NCI-H748 treated with DMSO at 0.1 percent for 48 hours (cell line): ENCODE data around the gene NFKBIA.
"Not testable (repeated sequence)": the region's sequence is repeated elsewhere in the genome, so short reads cannot be mapped to it uniquely, and the experiment has no call there.

Experiments used
- DNase-seq: peaks from one replicate; lab custom pipeline; 2025; lab: John Stamatoyannopoulos, UW

The NFKBIA gene, protein sequence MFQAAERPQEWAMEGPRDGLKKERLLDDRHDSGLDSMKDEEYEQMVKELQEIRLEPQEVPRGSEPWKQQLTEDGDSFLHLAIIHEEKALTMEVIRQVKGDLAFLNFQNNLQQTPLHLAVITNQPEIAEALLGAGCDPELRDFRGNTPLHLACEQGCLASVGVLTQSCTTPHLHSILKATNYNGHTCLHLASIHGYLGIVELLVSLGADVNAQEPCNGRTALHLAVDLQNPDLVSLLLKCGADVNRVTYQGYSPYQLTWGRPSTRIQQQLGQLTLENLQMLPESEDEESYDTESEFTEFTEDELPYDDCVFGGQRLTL

DNA sequence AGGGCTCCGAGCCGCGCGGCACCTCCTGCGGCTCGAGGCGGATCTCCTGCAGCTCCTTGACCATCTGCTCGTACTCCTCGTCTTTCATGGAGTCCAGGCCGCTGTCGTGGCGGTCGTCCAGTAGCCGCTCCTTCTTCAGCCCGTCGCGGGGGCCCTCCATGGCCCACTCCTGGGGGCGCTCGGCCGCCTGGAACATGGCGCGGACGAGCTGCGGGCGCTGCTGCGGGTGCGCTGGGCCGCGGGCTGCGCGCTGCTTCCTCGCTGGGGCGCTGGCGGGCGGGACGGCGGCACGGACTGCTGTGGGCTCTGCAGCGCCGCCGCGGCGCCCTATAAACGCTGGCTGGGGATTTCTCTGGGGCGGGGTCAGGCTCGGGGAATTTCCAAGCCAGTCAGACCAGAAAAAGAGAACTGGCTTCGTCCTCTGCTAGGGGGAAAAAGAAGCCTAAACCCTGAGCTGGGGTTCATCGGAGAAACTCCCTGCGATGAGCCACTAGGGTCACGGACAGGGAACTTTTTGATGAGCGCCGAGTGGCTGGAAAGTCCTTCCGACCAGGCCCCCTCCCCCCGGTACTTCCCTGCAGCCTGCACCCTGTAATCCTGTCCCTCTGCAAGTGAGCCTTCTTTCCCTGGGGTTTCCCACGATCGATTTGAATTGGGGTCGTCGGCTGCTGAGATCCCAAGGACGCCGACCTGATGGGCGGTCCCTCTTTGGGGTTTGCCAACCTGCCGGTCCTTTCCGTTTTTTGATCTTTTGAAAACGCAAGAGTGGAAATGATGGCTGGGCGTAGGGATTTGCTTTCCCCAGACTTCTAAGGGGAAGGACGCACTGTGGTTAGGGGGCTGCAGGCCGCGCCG is at the start of gene NFKBIA:
TSS of gene NFKBIA (minus strand) at position 301 of the 855 bp plus-strand sequence. CDS start at position 196, 105 bp downstream.
- DNase-seq = peak; percentile 81

DNA sequence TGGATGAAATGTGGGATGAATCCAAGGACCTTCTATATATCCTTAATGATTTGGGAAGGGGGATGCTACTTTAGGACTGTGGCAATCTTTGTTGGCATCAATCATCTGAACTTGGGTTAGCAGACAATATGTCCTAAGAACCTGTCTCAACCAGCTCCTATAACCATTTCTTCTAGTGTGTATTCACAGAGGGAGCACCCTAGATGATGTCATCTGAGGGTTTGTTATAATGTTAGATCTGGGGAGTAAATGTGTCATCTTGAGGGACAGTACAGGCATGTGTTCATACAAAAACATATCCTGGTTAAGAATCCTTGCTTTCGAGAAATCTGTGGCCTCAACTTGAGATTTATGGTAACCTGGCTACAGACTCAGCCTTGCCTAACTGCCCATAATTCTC is 41.9 kb upstream of the NFKBIA start:
- DNase-seq = no peak

DNA sequence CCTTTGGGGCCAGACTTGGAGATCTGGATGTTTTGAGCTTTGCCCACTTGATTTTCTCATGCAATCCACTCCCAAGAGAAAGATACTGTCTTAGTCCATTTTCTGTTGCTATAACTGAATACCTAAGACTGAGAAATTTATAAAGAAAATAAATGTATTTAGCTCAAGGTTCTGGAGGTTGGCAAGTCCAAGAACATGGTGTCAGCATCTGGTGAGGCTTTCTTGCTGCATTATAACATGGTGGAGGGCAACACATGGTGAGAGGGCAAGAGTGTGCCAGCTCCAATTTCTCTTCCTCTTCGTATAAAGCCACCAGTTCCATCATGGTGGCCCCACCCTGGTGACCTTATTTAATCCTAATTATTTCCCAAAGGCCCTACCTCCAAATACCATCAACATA is 39.6 kb upstream of the NFKBIA start:
- DNase-seq = no peak

DNA sequence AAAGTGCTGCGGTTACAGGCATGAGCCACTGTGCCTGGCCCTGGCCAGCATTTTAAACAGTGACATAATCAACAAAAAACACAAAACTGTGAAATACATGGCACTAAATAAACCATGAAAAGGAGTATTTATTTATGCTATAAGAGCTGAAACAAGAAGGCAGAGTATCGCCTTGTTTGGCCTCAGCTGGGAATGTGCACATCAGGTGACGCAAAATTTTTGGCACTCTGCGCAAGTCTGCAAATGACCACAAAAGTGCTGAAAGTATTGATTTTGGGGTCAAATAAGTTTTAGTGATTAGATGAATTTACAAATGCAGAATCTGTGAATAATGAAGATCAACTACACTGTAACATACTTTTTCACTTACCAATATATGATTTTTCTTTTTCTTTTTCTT is 36.6 kb upstream of the NFKBIA start:
- DNase-seq = no peak

DNA sequence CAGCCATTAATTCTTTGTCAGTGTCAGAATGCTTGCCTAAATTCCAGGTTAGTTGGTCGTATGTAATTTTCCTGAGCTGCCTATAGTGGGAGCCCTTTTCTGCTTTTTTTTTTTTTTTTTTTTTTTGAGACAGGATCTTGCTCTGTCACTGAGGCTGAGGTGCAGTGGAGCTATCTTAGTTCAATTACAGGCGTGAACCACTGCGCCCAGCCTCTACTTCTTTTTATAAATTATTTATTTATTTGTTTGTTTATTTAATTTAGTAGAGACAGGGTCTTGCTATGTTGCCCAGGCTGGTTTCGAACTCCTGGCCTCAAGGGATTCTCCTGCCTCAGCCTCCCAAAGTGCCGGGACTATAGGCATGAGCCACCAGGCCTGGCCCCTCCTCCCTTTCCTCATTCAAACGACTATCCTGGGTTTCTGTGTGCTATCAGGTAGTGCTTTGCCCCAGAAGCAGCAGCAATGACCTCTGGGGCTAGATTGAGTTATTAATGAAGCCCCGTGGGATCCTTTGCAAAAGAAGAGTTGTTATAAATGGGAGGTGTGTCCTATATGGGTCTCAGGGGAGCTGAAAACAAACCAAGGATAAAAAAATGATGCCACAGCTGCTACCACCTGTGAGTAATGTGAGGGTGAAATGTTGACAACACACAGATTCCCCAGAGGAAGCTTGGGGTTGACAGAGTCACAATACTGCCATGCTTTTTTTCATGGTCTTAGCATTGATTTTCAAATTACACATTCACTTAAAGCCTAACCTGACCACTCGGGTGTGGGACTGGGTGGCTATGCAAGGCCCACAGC is 34.6 kb upstream of the NFKBIA start:
- peak; percentile 4 for DNase-seq

DNA sequence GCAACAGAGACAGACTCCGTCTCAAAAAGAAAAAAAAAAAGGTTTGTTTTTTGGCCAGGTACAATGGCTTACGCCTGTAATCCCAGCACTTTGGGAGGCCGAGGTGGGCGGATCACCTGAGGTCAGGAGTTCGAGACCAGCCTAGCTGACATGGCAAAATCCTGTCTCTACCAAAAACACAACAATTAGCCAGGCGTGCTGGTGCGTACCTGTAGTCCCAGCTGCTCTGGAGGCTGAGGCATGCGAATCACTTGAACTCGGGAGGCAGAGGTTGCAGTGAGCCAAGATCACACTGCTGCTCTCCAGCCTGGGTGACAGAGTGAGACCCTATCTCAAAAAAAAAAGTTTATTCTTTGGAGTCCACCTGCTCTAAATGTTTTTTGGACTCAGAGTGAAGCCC is 33.9 kb upstream of the NFKBIA start:
- not testable (repeated sequence) for DNase-seq

DNA sequence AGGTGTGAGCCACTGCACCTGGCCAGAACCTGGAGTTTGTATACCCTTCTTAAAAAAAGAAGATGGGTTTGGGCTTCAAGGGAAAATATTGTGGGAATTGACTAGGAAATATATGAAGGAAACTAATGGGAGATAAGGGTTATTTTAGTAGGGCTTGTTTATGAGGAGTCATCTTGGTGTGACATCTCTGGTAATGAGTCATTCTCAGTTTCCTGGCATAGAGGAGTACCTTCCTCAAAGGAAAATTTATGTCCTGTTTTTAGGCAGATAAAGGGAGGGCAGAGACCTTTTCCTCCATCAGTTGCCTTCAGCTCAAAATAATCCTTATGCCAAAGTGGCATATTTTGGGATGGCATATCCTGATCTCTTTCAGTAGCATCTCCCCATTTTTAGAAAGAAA is 30.6 kb upstream of the NFKBIA start:
- no peak for DNase-seq

DNA sequence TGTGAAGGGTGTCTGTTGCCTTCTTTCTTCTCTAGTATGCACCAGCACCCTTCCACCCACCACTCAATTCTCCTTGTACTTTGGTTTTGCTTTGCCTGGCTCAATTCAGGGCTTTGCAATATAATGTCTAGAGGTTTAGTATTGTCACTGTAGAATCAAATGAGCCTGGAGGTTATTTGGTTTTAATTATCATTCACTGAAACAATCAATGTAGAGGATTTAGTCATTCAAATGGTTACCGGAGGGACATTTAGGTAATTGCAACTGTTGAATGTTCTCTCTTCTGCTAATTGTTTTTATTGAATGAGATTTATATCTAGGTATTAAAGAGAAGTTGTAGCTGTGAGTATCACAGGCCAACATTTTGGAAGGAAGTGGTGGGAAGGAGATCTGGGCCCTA is 29.3 kb upstream of the NFKBIA start:
- DNase-seq = no peak

DNA sequence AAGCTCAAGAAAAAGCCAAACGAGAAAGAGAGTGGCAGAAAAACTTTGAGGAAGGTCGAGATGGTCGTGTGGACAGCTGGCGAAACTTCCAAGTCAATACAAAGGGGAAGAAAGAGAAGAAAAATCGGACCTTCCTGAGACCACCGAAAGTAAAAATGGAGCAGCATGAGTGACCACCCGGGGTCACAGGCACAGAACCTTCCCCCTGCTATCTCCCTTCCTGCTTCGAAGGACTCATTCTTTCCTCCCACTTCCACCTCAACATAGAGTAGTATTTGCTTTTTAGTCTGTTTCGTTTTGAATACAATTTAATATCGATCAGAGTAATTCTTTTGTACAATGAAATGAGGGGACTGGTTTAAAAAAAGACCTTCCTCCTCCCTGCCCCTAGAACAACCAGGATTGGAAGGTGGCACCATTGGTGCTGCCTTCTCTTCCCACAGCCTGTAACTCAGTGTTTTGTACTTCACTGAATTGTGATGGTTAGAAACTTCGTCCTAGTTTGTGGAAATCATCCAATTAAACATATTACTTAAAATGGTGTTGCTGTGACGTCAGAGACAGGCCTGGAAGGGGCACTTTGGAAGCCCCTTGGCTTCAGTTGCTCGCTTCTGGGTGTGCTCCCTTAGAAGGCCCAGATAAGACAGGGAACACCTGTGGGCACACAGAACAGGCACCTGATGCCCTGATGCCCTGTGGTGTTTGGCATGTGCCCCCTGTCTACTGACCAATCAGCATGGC is 26.1 kb upstream of the NFKBIA start:
- DNase-seq = no peak

DNA sequence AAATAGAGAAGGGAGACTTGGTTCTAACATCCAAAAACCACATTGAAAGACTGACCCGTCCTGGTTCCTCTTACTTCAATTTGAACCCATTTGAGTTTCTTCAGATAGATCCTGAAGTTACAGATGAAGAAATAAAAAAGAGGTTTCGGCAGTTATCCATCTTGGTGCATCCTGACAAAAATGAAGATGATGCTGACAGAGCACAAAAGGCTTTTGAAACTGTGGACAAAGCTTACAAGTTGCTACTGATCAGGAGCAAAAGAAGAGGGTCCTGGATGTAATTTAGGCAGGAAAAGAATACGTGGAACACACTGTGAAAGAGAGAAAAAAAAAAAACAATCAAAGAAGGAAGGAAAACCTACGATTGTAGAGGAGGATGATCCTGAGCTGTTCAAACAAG is 25.4 kb upstream of the NFKBIA start:
- no peak for DNase-seq

DNA sequence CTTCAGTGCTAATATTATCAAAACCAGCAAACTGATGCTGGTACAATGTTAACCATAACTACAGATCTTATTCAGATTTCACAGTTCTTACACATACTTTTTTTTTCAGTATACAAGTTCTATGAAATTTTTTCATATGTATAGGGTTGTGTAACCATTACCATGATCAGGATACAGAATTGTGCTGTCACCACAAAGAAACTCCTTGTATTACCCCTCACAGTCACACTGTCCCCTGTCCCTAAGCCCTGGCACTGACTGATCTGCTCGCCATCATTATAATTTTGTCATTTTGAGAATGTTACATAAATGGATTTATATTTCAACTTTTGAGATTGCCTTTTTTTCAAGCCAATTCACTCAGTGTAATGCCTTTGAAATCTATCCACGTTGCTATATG is 21.3 kb upstream of the NFKBIA start:
- DNase-seq = no peak

DNA sequence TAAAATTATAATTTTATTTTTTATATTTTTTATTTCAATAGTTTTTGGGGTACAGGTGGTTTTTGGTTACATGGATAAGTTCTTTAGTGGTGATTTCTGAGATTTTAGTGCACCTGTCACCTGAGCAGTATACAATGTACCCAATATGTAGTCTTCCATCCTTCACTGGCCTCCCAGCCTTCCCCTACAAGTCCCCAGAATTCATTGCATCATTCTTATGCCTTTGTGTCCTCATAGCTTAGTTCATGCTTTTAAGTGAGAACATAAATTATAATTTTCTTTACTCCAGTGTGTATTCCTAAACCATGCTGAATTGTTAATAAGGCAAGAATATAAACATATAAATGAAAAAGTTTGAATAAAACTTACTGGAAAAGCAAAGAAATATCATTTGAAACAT is 19.1 kb upstream of the NFKBIA start:
- DNase-seq = no peak

DNA sequence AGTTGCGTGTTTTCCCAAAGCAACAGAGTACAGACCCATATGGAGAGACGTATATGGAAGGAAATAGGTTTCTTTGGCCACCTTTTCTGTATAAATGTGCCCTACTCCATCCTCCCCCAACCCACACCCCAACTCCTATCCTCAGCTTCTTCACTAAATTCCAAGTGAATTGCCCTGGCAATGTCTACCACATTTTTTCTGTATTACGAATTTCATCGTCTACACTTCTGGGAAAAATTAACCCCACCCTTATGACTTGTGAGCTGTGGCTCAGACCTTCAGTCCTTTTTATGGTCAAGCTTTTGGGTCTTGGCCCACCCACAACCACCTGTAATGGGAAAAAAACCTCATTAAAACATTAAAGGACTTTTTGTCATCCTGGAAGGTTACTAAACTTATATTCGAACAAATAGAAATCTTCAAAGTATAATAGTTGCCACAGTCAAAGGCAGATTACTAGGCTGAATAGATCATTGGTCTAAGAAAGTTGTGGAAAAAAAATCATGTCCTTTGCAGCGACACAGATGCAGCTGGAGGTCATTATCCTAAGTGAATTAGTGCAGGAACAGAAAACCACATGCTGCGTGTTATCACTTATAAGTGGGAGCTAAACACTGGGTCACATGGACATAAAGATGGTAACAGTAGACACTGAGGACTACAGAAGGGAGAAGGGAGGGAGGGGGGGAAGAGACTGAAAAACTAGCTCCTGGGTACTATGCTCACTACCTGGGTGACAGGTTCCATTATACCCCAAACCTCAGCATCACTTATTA is 15.7 kb upstream of the NFKBIA start:
- DNase-seq = no peak

DNA sequence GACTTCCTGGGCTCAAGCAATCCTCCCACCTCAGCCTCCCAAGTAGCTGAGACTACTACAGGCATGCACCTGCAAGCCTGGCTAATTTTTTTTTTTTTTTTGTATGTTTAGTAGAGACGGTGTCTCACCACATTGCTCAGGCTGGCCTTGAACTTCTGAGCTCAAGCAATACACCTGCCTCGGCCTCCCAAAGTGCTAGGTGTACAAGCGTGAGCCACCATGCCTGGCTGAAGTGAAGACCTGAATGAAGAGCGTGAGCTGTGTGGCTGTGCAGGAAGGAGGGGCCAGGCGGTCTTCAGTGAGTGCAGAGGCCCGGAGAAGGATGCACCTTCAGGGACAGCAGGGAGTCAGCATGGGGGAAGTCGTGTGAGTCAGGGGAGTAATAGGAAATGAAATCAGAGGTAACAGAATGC is 14.9 kb upstream of the NFKBIA start:
- no peak for DNase-seq

DNA sequence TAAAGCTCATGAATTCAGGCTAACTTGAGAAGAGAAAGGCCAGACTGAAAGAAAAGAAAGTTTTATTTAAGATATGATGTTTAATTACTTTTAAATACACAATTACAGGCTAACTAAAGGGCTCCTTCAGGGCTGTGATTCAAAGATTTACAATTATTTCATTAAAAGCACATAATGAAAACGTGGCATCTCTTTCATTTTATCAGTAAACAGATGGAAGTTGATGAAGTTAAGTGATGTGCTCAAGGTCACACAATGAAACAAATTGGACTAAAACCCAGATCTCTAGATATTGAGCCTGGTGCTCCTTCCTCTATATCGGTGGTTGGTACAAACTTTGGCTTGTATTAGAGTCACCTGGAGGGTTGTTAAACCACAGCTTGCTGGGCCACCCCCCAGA is 13.5 kb upstream of the NFKBIA start:
- no peak for DNase-seq

DNA sequence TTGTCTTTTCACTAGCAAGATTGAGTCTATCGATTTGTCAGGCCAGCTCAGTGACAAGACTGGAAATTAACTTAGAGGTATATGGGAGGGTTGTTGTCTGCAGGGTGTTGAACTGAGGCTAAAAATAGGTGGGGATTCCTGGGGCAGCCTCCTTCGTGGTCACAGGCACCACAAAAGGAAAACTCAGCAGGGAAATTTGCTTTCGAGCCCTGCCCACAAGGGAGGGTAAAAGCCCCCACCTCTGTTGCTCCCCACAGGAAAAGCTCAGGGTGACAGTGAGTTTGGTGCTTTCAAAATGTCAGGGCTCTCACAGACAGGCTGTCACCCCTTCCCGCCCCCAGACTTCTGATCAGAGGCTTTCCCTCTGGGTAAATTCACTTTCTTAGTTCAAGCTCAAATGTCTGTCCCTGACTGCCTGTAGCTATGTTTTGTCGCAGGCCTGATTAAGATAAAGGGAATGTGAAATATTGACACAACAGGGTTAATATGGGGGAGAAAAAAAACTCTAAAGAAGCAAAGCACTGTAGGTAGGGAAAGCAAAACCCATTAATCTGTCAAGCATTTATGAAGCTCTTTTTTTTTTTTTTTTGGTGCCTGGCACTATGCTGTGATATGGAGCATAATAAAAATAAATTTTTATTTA is 11.7 kb upstream of the NFKBIA start:
- DNase-seq = no peak

DNA sequence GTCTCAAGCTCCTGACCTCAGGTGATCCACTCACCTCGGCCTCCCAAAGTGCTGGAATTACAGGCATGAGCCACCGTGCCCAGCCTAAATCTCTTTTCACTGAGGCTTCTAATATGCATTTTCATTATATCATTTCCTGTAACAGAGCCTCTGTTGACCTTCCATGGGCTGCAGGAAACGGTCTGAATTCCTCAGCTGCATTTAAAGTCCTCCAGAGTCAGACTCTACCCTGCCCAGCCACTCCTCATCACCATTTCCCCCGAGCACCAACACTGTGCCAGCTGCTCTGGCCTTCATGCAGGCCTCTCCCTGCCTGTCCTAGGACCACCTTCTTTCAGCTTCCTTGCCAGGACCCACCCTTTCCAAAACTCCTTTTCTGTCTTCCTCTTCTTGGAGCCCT is 9.8 kb upstream of the NFKBIA start:
- DNase-seq = no peak

DNA sequence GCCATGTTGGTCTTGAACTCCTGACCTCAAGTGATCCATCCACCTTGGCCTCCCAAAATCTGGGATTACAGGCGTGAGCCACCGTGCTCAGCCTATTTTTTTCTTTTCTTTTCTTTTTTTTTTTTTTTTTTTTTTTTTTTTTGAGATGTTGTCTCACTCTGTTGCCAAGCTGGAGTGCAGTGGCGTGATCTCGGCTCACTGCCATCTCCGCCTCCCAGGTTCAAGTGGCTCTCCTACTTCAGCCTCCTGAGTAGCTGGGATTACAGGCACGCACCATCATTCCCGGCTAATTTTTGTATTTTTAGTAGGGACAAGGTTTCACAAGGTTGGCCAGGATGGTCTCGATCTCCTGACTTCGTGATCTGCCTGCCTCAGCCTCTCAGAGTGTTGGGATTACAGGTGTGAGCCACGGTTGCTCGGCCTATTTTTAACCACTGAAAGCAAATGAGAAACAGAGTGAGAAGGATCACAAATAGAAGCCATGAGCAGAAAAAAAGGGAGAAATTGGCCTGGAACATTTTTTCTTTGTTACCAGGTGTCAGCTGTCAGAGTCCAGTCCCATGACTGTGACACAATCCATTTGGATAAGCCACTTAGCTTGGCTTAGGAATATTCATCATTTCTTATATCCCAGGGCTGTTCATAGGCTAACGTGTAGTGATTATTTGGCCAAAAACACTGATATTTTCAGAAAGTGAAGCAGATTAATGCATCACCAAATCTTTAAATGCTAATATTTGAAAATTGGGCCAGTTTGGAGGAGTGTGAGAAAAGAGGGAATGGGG is 7.9 kb upstream of the NFKBIA start:
- DNase-seq = no peak

DNA sequence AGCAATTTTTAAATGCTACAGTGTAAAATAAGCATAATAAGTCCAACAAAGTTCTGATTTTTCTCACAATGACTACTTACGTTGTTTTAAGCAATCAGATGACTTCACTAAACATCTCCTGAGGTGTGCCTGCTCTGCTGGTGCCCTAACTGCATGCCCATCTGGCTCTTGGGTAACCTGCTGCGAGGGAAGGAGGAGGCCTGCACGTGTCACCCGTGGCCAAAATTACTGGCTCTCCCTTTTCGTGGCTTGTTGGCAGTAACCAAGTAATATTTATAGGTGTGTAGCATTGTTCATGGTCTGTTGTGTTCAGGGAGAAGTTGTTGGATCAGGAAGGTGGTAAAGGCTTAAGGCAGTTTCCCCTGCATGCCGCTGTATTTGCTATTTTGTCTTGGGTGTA is 6.3 kb upstream of the NFKBIA start:
- no peak for DNase-seq

DNA sequence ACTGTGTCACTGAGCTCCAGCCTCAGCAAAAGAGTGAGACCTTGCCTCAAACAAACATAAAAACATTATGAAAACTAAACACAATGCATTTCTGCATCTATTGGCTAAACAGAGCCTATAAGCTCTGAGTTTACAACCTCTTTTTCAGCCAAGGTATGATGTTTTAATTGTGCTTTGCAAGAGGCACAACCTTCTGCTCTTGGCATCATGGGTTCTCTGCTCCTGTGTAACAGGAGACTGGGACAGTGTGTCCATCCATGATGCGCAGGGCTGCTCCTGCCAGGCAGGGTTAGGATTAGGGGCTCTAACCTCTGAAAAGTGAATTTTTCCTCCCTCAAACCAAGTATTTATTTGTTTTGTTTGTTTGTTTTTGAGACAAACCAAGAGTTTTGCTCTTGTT is 5.0 kb upstream of the NFKBIA start:
- DNase-seq = no peak
